ENCODE results near the gene TLE3.

DNA sequence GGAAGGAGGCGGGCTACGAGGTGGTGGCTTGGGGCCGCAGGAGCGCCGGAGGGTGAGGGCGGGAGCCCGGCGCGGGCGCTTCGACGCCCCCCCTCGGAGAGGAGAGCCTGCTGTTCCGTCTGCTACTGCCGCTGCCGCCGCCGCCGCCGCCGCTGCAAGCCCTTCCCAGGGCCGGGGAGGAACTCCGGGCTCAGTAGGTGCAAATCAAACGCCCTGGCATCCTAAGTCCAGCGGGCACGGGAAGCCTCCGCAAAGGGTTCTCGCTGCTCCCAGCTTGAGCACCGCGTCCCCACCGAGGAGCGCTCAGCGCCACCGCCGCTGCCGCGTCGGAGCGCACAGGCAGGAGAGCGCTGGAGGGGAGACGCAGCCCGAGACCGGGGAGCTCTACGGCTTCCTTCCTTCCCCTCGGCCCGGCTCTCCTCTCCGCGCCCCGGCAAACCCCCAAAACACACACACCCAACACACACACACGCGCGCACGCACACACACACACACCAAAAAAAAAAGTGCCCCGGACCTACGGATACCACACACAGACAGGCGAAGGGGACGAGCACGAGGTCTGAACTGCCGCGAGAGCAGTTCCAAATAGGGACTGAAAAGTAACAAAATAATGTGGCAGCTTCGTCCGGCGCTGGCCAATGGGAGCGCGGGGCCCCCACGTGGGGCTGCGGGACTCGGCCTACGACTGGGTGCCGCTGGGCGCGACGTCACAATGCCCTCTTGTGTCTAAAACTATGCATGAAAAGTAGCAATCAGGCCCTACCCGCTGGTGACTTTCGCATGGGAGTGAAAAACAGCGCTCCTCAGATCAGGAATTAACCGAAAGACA, at the start of gene TLE3:
- no peak for TF ChIP-seq YY1 (IDR thresholded peaks at IDR 0.05; ENCODE audit: insufficient read depth, insufficient read length)
- TF ChIP-seq ZNF274 (IDR thresholded peaks at IDR 0.05; ENCODE audit: low read depth, low read length) = no peak
- no peak for TF ChIP-seq SUZ12 (IDR thresholded peaks at IDR 0.05; ENCODE audit: extremely low read depth, insufficient read depth, insufficient read length)
